Smooth muscle cell (in vitro differentiated cells): ENCODE data around the gene DHRS9. TPM values are rescaled to one million over a fixed set of nuclear protein-coding genes. Genes with fewer than 3 reads are reported as not detected.

Source experiments
- DNase-seq: peaks from one replicate; lab custom pipeline; 2025; ENCODE audit not compliant: unreplicated experiment; lab: John Stamatoyannopoulos, UW
- H2AFZ ChIP-seq: fragments of 200-600 bp; sonication (generic); 2 replicates; pipeline ENCODE4 v1.6.0; 2016; ENCODE audit warnings: antibody characterized with exemption, low read depth, mild to moderate bottlenecking
- H3F3A ChIP-seq: fragments of 200-600 bp; sonication (generic); 2 replicates; pipeline ENCODE4 v1.6.0; 2017; ENCODE audit warnings: antibody characterized with exemption, low read depth
- H3K27ac ChIP-seq: fragments of 200-600 bp; sonication (generic); 2 replicates; pipeline ENCODE4 v1.5.1; 2016; ENCODE audit warnings: low read depth, mild to moderate bottlenecking
- H3K27me3 ChIP-seq: fragments of 200-600 bp; sonication (generic); 2 replicates; pipeline ENCODE4 v1.6.1; 2016; ENCODE audit warnings: low read depth, mild to moderate bottlenecking
- H3K36me3 ChIP-seq: fragments of 200-600 bp; sonication (generic); 2 replicates; pipeline ENCODE4 v1.5.1; 2016; ENCODE audit warnings: low read depth
- H3K4me1 ChIP-seq: fragments of 200-600 bp; sonication (generic); 2 replicates; pipeline ENCODE4 v1.5.1; 2016; ENCODE audit warnings: low read depth
- H3K4me2 ChIP-seq: fragments of 200-600 bp; sonication (generic); 2 replicates; pipeline ENCODE4 v1.6.0; 2016; ENCODE audit warnings: mild to moderate bottlenecking
- H3K4me3 ChIP-seq: fragments of 200-600 bp; sonication (generic); 2 replicates; pipeline ENCODE4 v1.5.1; 2016; ENCODE audit warnings: mild to moderate bottlenecking
- H3K79me2 ChIP-seq: fragments of 200-600 bp; sonication (generic); 2 replicates; pipeline ENCODE4 v1.6.0; 2016; ENCODE audit warnings: low read depth, mild to moderate bottlenecking
- H3K9ac ChIP-seq: fragments of 200-600 bp; sonication (generic); 2 replicates; pipeline ENCODE4 v1.6.0; 2016; ENCODE audit warnings: low read depth
- H3K9me3 ChIP-seq: fragments of 200-600 bp; sonication (generic); replicated peaks from 2 replicates; pipeline ENCODE4 v1.5.1; 2016; ENCODE audit warnings: low read depth
- H4K20me1 ChIP-seq: fragments of 200-600 bp; sonication (generic); 2 replicates; pipeline ENCODE4 v1.6.0; 2016; ENCODE audit warnings: low read depth
- CTCF ChIP-seq: fragments of 200-600 bp; sonication (generic); IDR thresholded peaks from 2 replicates; pipeline ENCODE4 v1.5.1; 2017; ENCODE audit warnings: borderline replicate concordance, mild to moderate bottlenecking, antibody characterized with exemption; ENCODE audit not compliant: insufficient read depth, poor library complexity, severe bottlenecking
- WGBS: methylation state at CpG from one replicate; pipeline ENCODE4 v1.1.7; 2016; ENCODE audit warnings: low lambda C conversion rate; 5-methylcytosine and 5-hydroxymethylcytosine counted together
- polyA plus RNA-seq: library from polyadenylated mRNA; unstranded; fragments of >200 nt; fragmentation: Nextera tagmentation; extraction: Ambion mirVana; gene quantifications from 2 replicates; pipeline ENCODE4 v1.2.1, GENCODE V29; 2016
- total RNA-seq: library from RNA; depleted of rRNA; stranded (reverse); fragments of >200 nt; gene quantifications from 2 replicates; pipeline ENCODE4 v1.2.3, GENCODE V29; 2014

The DHRS9 gene
- total and polyA plus RNA-seq, 2 experiments from 2014 or later, result 0.09 to 0.38 TPM

- Histone ChIP-seq H3K4me1 (peaks cover 2% of the 10 kb centered on the region), H3K4me3 (no peak overlapping the region), H3K9me3 (no peaks in the 10 kb centered on the region), H4K20me1 (no peaks in the 10 kb centered on the region), H3K4me2 (no peak overlapping the region), H3F3A (no peaks in the 10 kb centered on the region), H3K36me3 (no peaks in the 10 kb centered on the region), H3K9ac (no peak overlapping the region), H3K79me2 (no peaks in the 10 kb centered on the region), H2AFZ (no peak overlapping the region), H3K27ac (no peak overlapping the region), H3K27me3 (peaks cover 83% of the 10 kb centered on the region)
- 83% methylated on average over 1 of the region's 1 CpG for WGBS
- no peak for DNase-seq
- no peak for TF ChIP-seq CTCF
Observed at GRCh38 chr2:169105476-169105875, 36.1 kb downstream of the DHRS9 start.

- no peak for TF ChIP-seq CTCF
- 92% methylated on average over 2 of the region's 2 CpGs for WGBS
- Histone ChIP-seq H3K9me3 (no peaks in the 10 kb centered on the region), H3K27ac (no peak overlapping the region), H3K27me3 (peaks cover 81% of the 10 kb centered on the region), H3K36me3 (no peaks in the 10 kb centered on the region), H3K4me1 (peaks cover 6% of the 10 kb centered on the region), H3F3A (no peaks in the 10 kb centered on the region), H4K20me1 (no peaks in the 10 kb centered on the region), H3K4me3 (no peak overlapping the region), H3K4me2 (no peak overlapping the region), H2AFZ (no peak overlapping the region), H3K79me2 (no peaks in the 10 kb centered on the region), H3K9ac (no peak overlapping the region)
- DNase-seq, result no peak
Observed at GRCh38 chr2:169106134-169106533, 36.8 kb downstream of the DHRS9 start.

- WGBS, result 92% methylated on average over 6 of the region's 6 CpGs
- no peaks in the 10 kb centered on the region for H3K36me3 ChIP-seq
- no peak overlapping the region for H3K4me3 ChIP-seq
- no peak overlapping the region for H3K4me2 ChIP-seq
- TF ChIP-seq CTCF, result no peak
- peaks cover 6% of the 10 kb centered on the region for H3K4me1 ChIP-seq
- H3K79me2 ChIP-seq, result no peaks in the 10 kb centered on the region
- H3F3A ChIP-seq, result no peaks in the 10 kb centered on the region
- H3K9ac ChIP-seq, result no peak overlapping the region
- no peak overlapping the region for H2AFZ ChIP-seq
- no peaks in the 10 kb centered on the region for H3K9me3 ChIP-seq
- H4K20me1 ChIP-seq, result no peaks in the 10 kb centered on the region
- no peak overlapping the region for H3K27ac ChIP-seq
- no peak for DNase-seq
- H3K27me3 ChIP-seq, result peaks cover 84% of the 10 kb centered on the region
Observed at GRCh38 chr2:169106563-169107545, 37.5 kb downstream of the DHRS9 start.
